IPS-20b (cell line): ENCODE data around the gene VOPP1.
"Not testable (repeated sequence)": the region's sequence is repeated elsewhere in the genome, so short reads cannot be mapped to it uniquely, and the experiment has no call there.

Source experiments
- H3K27ac ChIP-seq: one replicate; pipeline ENCODE4 v1.5.1; 2013; ENCODE audit warnings: low read length
- H3K27me3 ChIP-seq: 2 replicates; pipeline ENCODE4 v1.6.1; 2013; ENCODE audit warnings: mild to moderate bottlenecking, low read length, inconsistent platforms; ENCODE audit not compliant: insufficient read depth
- H3K36me3 ChIP-seq: 2 replicates; pipeline ENCODE4 v1.6.1; 2013; ENCODE audit warnings: low read depth, mild to moderate bottlenecking, inconsistent platforms, low read length, moderate library complexity; ENCODE audit not compliant: insufficient read depth
- H3K4me1 ChIP-seq: 2 replicates; pipeline ENCODE4 v1.6.1; 2013; ENCODE audit warnings: mild to moderate bottlenecking, control low read depth, inconsistent platforms, low read length, moderate library complexity; ENCODE audit not compliant: insufficient read depth
- H3K4me3 ChIP-seq: 2 replicates; pipeline ENCODE4 v1.5.1; 2013; ENCODE audit warnings: mild to moderate bottlenecking, low read length, inconsistent platforms
- H3K9ac ChIP-seq: 2 replicates; pipeline ENCODE4 v1.6.1; 2013; ENCODE audit warnings: low read depth, mild to moderate bottlenecking, inconsistent platforms, low read length, moderate library complexity
- H3K9me3 ChIP-seq: 2 replicates; pipeline ENCODE4 v1.6.1; 2013; ENCODE audit warnings: mild to moderate bottlenecking, low read depth, low read length, inconsistent platforms; ENCODE audit not compliant: insufficient read depth

The VOPP1 gene

GRCh38 chr7:55593172-55593514 is 20.8 kb upstream of the VOPP1 start:
- Histone ChIP-seq H3K9ac (no peak overlapping the region), H3K27me3 (no peaks in the 10 kb centered on the region), H3K4me3 (no peak overlapping the region), H3K36me3 (no peaks in the 10 kb centered on the region), H3K27ac (no peak overlapping the region), H3K4me1 (no peaks in the 10 kb centered on the region), H3K9me3 (no peaks in the 10 kb centered on the region)

DNA sequence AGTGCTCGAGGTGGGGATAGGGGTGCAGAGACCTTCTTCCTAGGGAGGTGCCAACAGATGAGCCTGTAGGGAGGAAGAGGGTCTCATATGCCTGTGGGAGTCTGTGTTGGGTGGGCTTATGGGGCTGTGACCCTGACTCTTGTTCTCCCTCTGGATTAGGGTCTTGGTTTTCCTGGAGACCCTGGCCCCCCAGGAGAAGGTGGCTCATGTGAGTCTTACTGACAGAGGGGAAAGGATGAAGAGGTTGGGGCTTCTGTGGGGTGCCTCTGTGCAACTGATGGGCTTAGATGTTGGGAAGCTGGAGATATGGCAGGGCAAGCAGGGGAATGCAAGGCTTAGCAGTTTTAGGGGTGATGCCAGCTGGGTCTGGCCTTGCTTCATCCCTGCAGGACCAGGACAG is 20.2 kb upstream of the VOPP1 start:
- Histone ChIP-seq H3K4me3 (no peak overlapping the region), H3K4me1 (no peaks in the 10 kb centered on the region), H3K27me3 (no peaks in the 10 kb centered on the region), H3K36me3 (no peaks in the 10 kb centered on the region), H3K9ac (no peak overlapping the region), H3K9me3 (no peaks in the 10 kb centered on the region), H3K27ac (no peak overlapping the region)

GRCh38 chr7:55591282-55591931 is 19.1 kb upstream of the VOPP1 start:
- Histone ChIP-seq H3K9ac (no peak overlapping the region), H3K9me3 (no peaks in the 10 kb centered on the region), H3K4me3 (no peak overlapping the region)

DNA sequence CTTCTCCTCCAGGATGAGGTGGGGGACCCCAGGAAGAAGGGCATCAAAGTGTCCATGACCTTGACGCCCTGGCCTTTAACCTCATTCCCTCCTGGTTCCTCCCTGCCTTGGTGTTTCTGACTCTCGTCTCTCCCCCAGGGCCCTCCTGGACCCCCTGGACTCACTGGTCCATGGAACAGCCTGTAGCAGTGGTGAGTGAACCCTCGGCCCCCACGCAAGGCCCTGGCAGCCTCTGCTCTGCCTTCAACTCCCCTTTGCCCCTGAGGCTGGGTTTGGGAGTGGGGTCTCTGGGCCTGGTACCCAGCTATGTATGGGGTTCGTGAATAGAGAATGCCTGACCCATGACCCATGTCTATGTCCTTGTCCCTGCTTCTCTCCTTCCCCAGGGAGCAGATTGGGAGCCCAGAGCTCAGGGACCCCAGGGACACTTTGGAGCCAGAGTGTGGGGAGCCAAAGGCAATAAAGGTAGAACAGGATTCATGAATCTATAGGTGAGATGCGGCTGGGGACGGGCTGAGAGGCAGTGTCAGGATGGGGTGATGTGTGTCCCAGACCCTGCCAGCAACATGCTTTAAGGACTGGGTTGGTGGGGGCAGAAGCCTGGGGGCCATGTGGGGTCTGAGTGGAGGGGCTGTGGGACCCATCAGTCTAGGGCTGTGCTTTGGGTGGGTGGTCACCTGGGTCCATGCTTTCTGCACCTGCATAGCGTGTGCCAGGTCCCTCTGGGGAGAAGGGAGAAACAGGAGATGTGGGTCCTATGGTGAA is 18.4 kb upstream of the VOPP1 start:
- H3K9me3 ChIP-seq: no peaks in the 10 kb centered on the region
- H3K27me3 ChIP-seq: no peaks in the 10 kb centered on the region
- no peak overlapping the region for H3K27ac ChIP-seq
- no peaks in the 10 kb centered on the region for H3K4me1 ChIP-seq
- H3K9ac ChIP-seq: no peak overlapping the region
- H3K36me3 ChIP-seq: no peaks in the 10 kb centered on the region
- H3K4me3 ChIP-seq: no peak overlapping the region

More at GRCh38 chr7:55591282-55591931, 19.1 kb upstream of the VOPP1 start:
- H3K27me3 ChIP-seq: no peaks in the 10 kb centered on the region
- H3K4me1 ChIP-seq: no peaks in the 10 kb centered on the region
- H3K36me3 ChIP-seq: no peaks in the 10 kb centered on the region
- no peak overlapping the region for H3K27ac ChIP-seq

DNA sequence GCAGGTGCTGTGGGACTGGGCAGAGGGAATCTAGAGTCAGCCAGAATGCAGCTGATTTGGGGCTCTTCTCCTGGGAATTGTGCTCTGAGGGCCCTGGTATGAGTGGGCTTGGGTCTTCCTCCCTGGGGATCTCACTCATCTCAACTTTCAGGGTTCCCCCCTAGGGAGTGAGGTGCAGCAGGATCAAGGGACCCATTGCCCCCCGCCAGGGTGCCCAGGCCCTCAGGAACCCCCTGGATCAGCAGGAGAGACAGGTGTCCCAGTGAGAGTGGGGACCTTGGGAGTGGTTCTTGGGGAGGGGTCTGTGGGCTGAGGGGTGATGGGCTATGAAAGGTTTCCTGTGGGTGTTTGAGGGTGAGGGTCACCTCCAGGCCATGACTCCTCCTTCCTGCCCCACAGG is 17.6 kb upstream of the VOPP1 start:
- H3K36me3 ChIP-seq: no peaks in the 10 kb centered on the region
- H3K27ac ChIP-seq: no peak overlapping the region
- H3K9ac ChIP-seq: no peak overlapping the region
- no peaks in the 10 kb centered on the region for H3K27me3 ChIP-seq
- H3K4me1 ChIP-seq: no peaks in the 10 kb centered on the region
- no peak overlapping the region for H3K4me3 ChIP-seq
- H3K9me3 ChIP-seq: no peaks in the 10 kb centered on the region

- H3K27me3 ChIP-seq: no peaks in the 10 kb centered on the region
- H3K9me3 ChIP-seq: no peaks in the 10 kb centered on the region
- no peak overlapping the region for H3K4me3 ChIP-seq
- no peaks in the 10 kb centered on the region for H3K4me1 ChIP-seq
- H3K36me3 ChIP-seq: no peaks in the 10 kb centered on the region
- no peak overlapping the region for H3K9ac ChIP-seq
- H3K27ac ChIP-seq: no peak overlapping the region
These were observed 16.8 kb upstream of the VOPP1 start for GRCh38 chr7:55588976-55589604.

- no peaks in the 10 kb centered on the region for H3K27me3 ChIP-seq
- H3K27ac ChIP-seq: no peak overlapping the region
- peaks cover 2% of the 10 kb centered on the region for H3K9me3 ChIP-seq
These were observed 16.0 kb upstream of the VOPP1 start for GRCh38 chr7:55588379-55588699.

DNA sequence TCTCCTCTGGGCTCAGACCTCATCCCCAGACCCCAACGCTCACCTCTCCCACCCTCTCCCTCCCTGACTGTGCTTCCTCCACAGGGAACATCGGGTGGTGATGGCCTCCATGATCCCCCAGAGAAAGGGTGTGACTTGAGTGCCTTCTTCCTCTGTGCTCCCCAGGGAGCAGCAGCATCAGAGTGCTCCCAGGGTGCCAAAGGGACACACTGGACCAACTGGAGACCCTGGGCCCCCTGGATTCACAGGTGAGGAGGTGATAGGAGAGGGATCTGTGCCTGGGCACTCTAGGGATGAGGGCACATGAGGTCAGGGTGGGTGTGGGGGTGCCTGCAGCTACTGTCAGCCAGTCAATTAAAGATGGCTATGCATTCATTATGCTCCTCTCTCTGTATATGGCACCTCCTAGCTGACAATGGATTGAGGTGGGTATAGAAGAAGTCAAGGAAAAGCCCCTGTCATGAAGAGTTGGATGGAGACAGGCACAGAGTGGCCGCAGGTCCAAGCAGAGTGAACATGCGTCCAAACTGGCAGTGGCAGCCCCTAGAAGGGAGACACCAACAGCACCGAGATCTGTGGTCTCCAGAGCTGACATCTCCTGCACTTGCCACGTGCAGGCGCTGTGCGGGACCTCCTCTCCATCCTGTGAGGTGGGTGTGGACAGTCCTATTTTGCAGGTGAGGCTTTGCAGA is 15.5 kb upstream of the VOPP1 start:
- peaks cover 7% of the 10 kb centered on the region for H3K9me3 ChIP-seq
- H3K27ac ChIP-seq: no peak overlapping the region
- no peaks in the 10 kb centered on the region for H3K4me1 ChIP-seq
- H3K27me3 ChIP-seq: no peaks in the 10 kb centered on the region
- no peaks in the 10 kb centered on the region for H3K36me3 ChIP-seq
- H3K4me3 ChIP-seq: no peak overlapping the region
- H3K9ac ChIP-seq: no peak overlapping the region

More at GRCh38 chr7:55588379-55588699, 16.0 kb upstream of the VOPP1 start:
- H3K4me1 ChIP-seq: no peaks in the 10 kb centered on the region
- H3K9ac ChIP-seq: no peak overlapping the region
- H3K36me3 ChIP-seq: no peaks in the 10 kb centered on the region
- no peak overlapping the region for H3K4me3 ChIP-seq

- not testable (repeated sequence) for H3K27ac ChIP-seq, H3K9ac ChIP-seq, H3K4me3 ChIP-seq, H3K36me3 ChIP-seq, H3K4me1 ChIP-seq, H3K9me3 ChIP-seq, H3K27me3 ChIP-seq
These were observed 10.4 kb upstream of the VOPP1 start for GRCh38 chr7:55582656-55583055.

DNA sequence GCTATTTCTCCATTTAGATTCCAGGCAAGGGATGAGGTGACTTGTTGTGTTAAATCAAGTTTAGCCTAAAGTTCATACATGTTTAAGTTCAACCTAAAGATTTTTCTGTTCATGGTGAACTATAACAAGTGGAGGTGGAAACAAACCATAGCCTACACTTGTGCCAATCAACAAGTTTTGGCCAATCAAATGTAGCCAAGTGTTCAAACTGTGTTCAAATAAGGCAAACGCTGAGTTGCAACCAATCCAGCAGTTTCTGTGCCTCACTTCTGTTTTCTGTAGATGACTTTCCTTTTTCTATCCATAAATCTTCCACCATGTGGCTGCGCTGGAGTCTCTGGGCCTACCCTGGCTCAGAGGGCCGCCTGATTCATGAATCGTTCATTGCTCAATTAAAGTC is 4.5 kb upstream of the VOPP1 start:
- Histone ChIP-seq H3K9me3 (no peaks in the 10 kb centered on the region), H3K27ac (no peak overlapping the region), H3K27me3 (peaks cover 21% of the 10 kb centered on the region), H3K4me3 (no peak overlapping the region), H3K9ac (no peak overlapping the region), H3K4me1 (peaks cover 13% of the 10 kb centered on the region), H3K36me3 (no peaks in the 10 kb centered on the region)

GRCh38 chr7:55575733-55576132 is 3.4 kb upstream of the VOPP1 start:
- H3K36me3 ChIP-seq: no peaks in the 10 kb centered on the region
- H3K9ac ChIP-seq: no peak overlapping the region
- H3K9me3 ChIP-seq: no peaks in the 10 kb centered on the region
- peaks cover 13% of the 10 kb centered on the region for H3K4me1 ChIP-seq
- peaks cover 21% of the 10 kb centered on the region for H3K27me3 ChIP-seq
- no peak overlapping the region for H3K27ac ChIP-seq
- no peak overlapping the region for H3K4me3 ChIP-seq

DNA sequence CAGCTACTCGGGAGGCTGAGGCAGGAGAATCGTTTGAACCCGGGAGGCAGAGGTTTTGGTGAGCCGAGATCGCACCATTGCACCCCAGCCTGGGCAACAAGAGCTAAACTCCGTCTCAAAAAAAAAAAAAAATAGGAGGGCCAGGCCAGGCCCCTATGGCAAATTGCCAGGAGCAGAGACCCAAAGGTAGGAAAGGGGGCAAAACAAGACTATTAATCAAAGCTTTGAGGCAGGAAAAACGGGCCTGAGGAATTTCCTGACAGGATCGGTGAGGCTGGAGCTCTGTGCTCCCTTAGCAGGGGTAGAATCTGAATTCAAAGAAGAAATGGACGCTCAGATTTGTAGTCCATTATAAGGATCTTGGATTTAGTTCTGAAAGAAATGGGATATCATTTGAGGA is 2.8 kb upstream of the VOPP1 start:
- Histone ChIP-seq H3K9ac (no peak overlapping the region), H3K4me3 (no peak overlapping the region), H3K27ac (no peak overlapping the region), H3K27me3 (peaks cover 21% of the 10 kb centered on the region), H3K36me3 (no peaks in the 10 kb centered on the region), H3K9me3 (no peaks in the 10 kb centered on the region), H3K4me1 (peaks cover 17% of the 10 kb centered on the region)
